Panc1 (cell line): Measurements from ENCODE around the gene ODC1. TPM values are rescaled to one million over a fixed set of nuclear protein-coding genes. Genes with fewer than 3 reads are reported as not detected.

ENCODE experiments used
- ATAC-seq: fragments of 200-7000 bp; cut with Tn5 transposase; 2 replicates; pipeline ENCODE4 v1.9.1; 2020; ENCODE audit warnings: mild to moderate bottlenecking, moderate library complexity
- BruUV-seq: library from RNA; stranded (reverse); fragments of 400-500 nt; replicated peaks from 2 replicates; lab custom pipeline; 2021; lab: Mats Ljungman, UMichigan
- CTCF ChIA-PET: fragments of 300-600 bp; sonication (Branson Sonifier 250); formaldehyde crosslinking; loops from one replicate; lab custom pipeline; 2022; ENCODE audit warnings: antibody characterized with exemption; lab: Charles Lee
- POLR2A ChIA-PET: fragments of 300-600 bp; sonication (Branson Sonifier 250); formaldehyde crosslinking; loops from one replicate; lab custom pipeline; 2022; ENCODE audit warnings: antibody characterized with exemption; lab: Charles Lee
- DNase-seq: peaks from one replicate; pipeline ENCODE4 v3.0.0-alpha.2; 2010; ENCODE audit warnings: low read depth, low spot score
- H3K27ac ChIP-seq: 2 replicates; pipeline ENCODE4 v1.5.1; 2011; ENCODE audit warnings: mild to moderate bottlenecking, low read length, inconsistent platforms
- H3K27me3 ChIP-seq: fragments of 200-500 bp; sonication (Bioruptor generic); 2 replicates; pipeline ENCODE4 v1.6.0; 2014; ENCODE audit warnings: low read length, inconsistent platforms; ENCODE audit not compliant: control insufficient read depth, insufficient read depth
- H3K36me3 ChIP-seq: fragments of 200-500 bp; sonication (Bioruptor generic); 2 replicates; pipeline ENCODE4 v1.5.1; 2014; ENCODE audit warnings: inconsistent platforms, mild to moderate bottlenecking, low read length, moderate library complexity; ENCODE audit not compliant: control insufficient read depth, insufficient read depth
- H3K4me1 ChIP-seq: 2 replicates; pipeline ENCODE4 v1.5.1; 2011; ENCODE audit warnings: inconsistent platforms, mild to moderate bottlenecking, low read length, moderate library complexity; ENCODE audit not compliant: control insufficient read depth, insufficient read depth
- H3K4me3 ChIP-seq, 2 experiments: 2 replicates each; pipeline ENCODE4 v1.5.1; 2011 to 2012; ENCODE audit warnings: low read depth in 2 of 2, low read length in 2 of 2, mild to moderate bottlenecking in 2 of 2, inconsistent platforms in 1 of 2, moderate library complexity in 1 of 2
- H3K9me3 ChIP-seq: fragments of 200-500 bp; sonication (Bioruptor generic); 2 replicates; pipeline ENCODE4 v1.5.1; 2014; ENCODE audit warnings: low read depth, mild to moderate bottlenecking, inconsistent platforms, low read length, moderate library complexity; ENCODE audit not compliant: control insufficient read depth, insufficient read depth
- POLR2AphosphoS5 ChIP-seq: IDR thresholded peaks from 2 replicates; pipeline ENCODE4 v1.6.1; 2012; ENCODE audit warnings: mild to moderate bottlenecking, low read depth, low read length, moderate library complexity
- REST ChIP-seq, 2 experiments: IDR thresholded peaks; 2 replicates each; pipeline ENCODE4 v1.6.1; 2011 to 2012; ENCODE audit warnings: low read depth in 2 of 2, control low read depth in 1 of 2, low read length in 1 of 2, mild to moderate bottlenecking in 1 of 2, moderate library complexity in 1 of 2; ENCODE audit not compliant: insufficient read depth in 1 of 2
- SIN3A ChIP-seq: IDR thresholded peaks from 2 replicates; pipeline ENCODE4 v1.6.1; 2012; ENCODE audit warnings: low read depth, mild to moderate bottlenecking, low read length, moderate library complexity, borderline replicate concordance; ENCODE audit not compliant: insufficient read depth
- TCF7L2 ChIP-seq: IDR thresholded peaks from 2 replicates; pipeline ENCODE4 v1.6.1; 2011; ENCODE audit warnings: mild to moderate bottlenecking, low read depth, low read length, inconsistent platforms
- in situ Hi-C: cut with HindIII; loops from 2 replicates; pipeline ENCODE4 v1.10.0; 2016; ENCODE audit warnings: low sequenced_read_pairs, low pct_unique_long_range_greater_than_20kb
- intact Hi-C: fragments of 100-400 bp; cut with micrococcal nuclease; formaldehyde crosslinking; loops from one replicate; pipeline ENCODE4 v1.10.0; 2022; ENCODE audit not compliant: unreplicated experiment
- total RNA-seq: library from RNA; stranded (reverse); gene quantifications from one replicate; pipeline ENCODE4 v1.2.1, GENCODE V29; 2021; ENCODE audit not compliant: unreplicated experiment
- TF ChIP-seq, protein P1 (sequence below): fragments of 450-650 bp; IDR thresholded peaks from 2 replicates; pipeline ENCODE4 v1.5.1; 2017; ENCODE audit warnings: mild to moderate bottlenecking

Gene ODC1
- total RNA-seq, 1 experiment from 2014 or later: 159 TPM

- H3K4me3 ChIP-seq: no peak overlapping the region
- TF ChIP-seq TCF7L2 (no peak), REST (IDR thresholded peaks at IDR 0.05; ENCODE audit: insufficient read depth in 1 of 2, low read depth in 2 of 2, low read length in 1 of 2) (no peak), POLR2AphosphoS5 (no peak), SIN3A (no peak)
- TF ChIP-seq, protein P1, sequence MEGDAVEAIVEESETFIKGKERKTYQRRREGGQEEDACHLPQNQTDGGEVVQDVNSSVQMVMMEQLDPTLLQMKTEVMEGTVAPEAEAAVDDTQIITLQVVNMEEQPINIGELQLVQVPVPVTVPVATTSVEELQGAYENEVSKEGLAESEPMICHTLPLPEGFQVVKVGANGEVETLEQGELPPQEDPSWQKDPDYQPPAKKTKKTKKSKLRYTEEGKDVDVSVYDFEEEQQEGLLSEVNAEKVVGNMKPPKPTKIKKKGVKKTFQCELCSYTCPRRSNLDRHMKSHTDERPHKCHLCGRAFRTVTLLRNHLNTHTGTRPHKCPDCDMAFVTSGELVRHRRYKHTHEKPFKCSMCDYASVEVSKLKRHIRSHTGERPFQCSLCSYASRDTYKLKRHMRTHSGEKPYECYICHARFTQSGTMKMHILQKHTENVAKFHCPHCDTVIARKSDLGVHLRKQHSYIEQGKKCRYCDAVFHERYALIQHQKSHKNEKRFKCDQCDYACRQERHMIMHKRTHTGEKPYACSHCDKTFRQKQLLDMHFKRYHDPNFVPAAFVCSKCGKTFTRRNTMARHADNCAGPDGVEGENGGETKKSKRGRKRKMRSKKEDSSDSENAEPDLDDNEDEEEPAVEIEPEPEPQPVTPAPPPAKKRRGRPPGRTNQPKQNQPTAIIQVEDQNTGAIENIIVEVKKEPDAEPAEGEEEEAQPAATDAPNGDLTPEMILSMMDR: no peak
- DNase-seq (no peak), ATAC-seq (no peak)
- peaks cover 74% of the 10 kb centered on the region for H3K4me1 ChIP-seq
- H3K27me3 ChIP-seq: no peaks in the 10 kb centered on the region
- in situ Hi-C loops (no loop called here), intact Hi-C loops (no loop called here)
- ChIA-PET POLR2A (interaction anchor here (0.5 kb wide), 1 partner anchor 15 kb away, joined by 8 read pairs; no protein-coding TSS in a partner anchor), CTCF (interaction anchor here (0.6 kb wide), 2 partner anchors 10 to 283 kb away, joined by 3 to 12 read pairs; no protein-coding TSS in a partner anchor)
- no peaks in the 10 kb centered on the region for H3K9me3 ChIP-seq
- H3K27ac ChIP-seq: peak overlapping the region; percentile 57
- H3K36me3 ChIP-seq: no peaks in the 10 kb centered on the region
- no TSS peak for BruUV-seq
Observed at GRCh38 chr2:10392951-10393639, 55.0 kb downstream of the ODC1 start.

DNA sequence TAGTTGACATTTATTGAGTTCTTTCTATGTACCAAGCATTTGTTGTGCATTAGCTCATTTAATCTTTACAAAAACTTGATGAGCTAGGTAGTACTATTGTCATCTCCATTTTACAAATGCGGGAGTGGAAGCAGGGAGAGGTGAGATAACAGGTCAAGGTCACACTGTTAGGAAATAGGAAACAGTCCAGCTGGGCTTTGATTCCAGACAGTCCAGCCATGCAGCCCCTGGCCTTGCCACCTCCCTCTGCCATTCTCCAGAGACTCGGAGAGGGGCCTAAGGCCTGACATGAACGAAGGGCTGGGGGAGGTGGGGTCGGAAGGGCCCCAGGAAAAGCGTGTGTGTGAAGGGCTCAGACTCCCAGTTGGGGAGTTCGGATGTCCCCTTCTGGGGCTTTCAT is 55.6 kb downstream of the ODC1 start:
- POLR2A ChIA-PET: interaction anchor here (0.5 kb wide), 1 partner anchor 15 kb away, joined by 8 read pairs; no protein-coding TSS in a partner anchor
- Histone ChIP-seq H3K27me3 (no peaks in the 10 kb centered on the region), H3K36me3 (no peaks in the 10 kb centered on the region), H3K4me1 (peaks cover 78% of the 10 kb centered on the region), H3K9me3 (no peaks in the 10 kb centered on the region), H3K4me3 (no peak overlapping the region), H3K27ac (peak overlapping the region; percentile 57)
- DNase-seq (no peak), ATAC-seq (no peak)
- no TSS peak for BruUV-seq
- in situ Hi-C loops: no loop called here
- CTCF ChIA-PET: interaction anchor here (0.6 kb wide), 1 partner anchor 9 kb away, joined by 3 read pairs; no protein-coding TSS in a partner anchor
- intact Hi-C loops: no loop called here
- TF ChIP-seq POLR2AphosphoS5: no peak
- TF ChIP-seq, protein P1: no peak
- no peak for TF ChIP-seq TCF7L2
- TF ChIP-seq SIN3A: no peak
